ENCODE measurements around the gene VWA3B. TPM values are rescaled to one million over a fixed set of nuclear protein-coding genes. Genes with fewer than 3 reads are reported as not detected.

Gene VWA3B
- total RNA-seq, 6 donors from 2014 or later: 0.72 to 25.3 (median 5.3) TPM

DNA sequence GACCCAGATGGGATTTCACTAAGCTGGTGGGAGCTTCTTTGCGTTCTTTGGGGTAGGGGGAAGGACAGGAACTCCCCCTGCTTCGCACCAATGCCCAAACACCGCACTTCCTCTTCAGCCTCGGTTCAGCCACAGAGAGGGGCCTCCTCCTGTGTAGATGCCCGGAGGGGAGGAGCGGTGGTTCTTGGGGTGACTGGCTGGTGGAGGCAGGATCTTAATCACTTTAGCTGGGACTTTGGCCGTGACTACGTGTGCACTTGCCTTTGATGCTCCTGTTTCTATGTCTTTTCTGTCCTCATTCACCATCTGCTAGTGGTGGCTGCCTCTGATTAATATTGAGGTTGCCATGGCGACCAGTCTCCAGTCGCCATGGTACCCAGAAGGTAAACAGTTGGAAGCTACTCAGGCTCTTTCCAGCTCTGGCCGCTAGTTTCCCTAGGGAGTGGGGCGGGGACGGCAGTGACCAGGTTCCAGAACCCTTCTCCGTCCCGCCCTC lies 261.1 kb downstream of the VWA3B start:
- no peaks in the 10 kb centered on the region for H3K9me3 ChIP-seq
- 3 to 11% methylated on average over 5 to 14 of the region's 15 CpGs for WGBS, 2 donors
- ATAC-seq (ENCODE audit: low FRiP score in 2 of 2): no peak
- H3K36me3 ChIP-seq: no peaks in the 10 kb centered on the region
- peaks cover 0 to 15% (median 11%) of the 10 kb centered on the region in 4 donors for H3K4me1 ChIP-seq
- DNase-seq: no peak
- peaks cover 0 to 31% (median 21%) of the 10 kb centered on the region in 4 donors for H3K27me3 ChIP-seq
- H3K27ac ChIP-seq: no peak overlapping the region
- H3K4me3 ChIP-seq: no peak overlapping the region
- TF ChIP-seq EP300 (IDR thresholded peaks at IDR 0.05): no peak
- no peak for TF ChIP-seq POLR2AphosphoS5 (IDR thresholded peaks at IDR 0.05)
- TF ChIP-seq, protein P1, sequence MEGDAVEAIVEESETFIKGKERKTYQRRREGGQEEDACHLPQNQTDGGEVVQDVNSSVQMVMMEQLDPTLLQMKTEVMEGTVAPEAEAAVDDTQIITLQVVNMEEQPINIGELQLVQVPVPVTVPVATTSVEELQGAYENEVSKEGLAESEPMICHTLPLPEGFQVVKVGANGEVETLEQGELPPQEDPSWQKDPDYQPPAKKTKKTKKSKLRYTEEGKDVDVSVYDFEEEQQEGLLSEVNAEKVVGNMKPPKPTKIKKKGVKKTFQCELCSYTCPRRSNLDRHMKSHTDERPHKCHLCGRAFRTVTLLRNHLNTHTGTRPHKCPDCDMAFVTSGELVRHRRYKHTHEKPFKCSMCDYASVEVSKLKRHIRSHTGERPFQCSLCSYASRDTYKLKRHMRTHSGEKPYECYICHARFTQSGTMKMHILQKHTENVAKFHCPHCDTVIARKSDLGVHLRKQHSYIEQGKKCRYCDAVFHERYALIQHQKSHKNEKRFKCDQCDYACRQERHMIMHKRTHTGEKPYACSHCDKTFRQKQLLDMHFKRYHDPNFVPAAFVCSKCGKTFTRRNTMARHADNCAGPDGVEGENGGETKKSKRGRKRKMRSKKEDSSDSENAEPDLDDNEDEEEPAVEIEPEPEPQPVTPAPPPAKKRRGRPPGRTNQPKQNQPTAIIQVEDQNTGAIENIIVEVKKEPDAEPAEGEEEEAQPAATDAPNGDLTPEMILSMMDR (IDR thresholded peaks at IDR 0.05): no peak
- TF ChIP-seq POLR2A (IDR thresholded peaks at IDR 0.05): no peak

DNA sequence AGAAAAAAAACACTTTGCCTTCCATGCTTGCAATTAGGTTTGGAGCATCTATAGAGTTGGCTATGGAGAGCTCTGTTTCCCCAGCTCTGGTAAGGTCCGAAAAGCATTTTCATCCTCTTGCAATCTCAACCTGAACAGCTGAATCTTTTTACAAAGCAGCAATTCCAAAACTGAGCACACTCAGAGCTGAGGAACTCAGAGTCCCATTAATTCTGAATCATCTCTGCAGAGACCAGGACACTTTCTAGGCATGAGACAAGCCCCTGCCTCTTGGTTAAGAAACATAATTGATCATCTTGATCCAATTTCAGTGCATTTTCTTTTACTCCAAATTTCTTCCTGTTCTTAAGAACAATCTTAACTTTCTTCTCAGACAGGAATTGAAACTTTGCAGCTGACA lies 263.4 kb downstream of the VWA3B start:
- Histone ChIP-seq H3K27ac (no peak overlapping the region), H3K36me3 (no peaks in the 10 kb centered on the region), H3K4me1 (peaks cover 0 to 15% (median 11%) of the 10 kb centered on the region in 4 donors), H3K9me3 (peaks cover 0 to 5% (median 0%) of the 10 kb centered on the region in 4 donors), H3K27me3 (peaks cover 0 to 30% (median 21%) of the 10 kb centered on the region in 4 donors), H3K4me3 (no peak overlapping the region)
- DNase-seq (no peak), ATAC-seq (ENCODE audit: low FRiP score in 2 of 2) (no peak)
- TF ChIP-seq POLR2AphosphoS5 (IDR thresholded peaks at IDR 0.05) (no peak), EP300 (IDR thresholded peaks at IDR 0.05) (no peak), POLR2A (IDR thresholded peaks at IDR 0.05) (no peak)
- TF ChIP-seq, protein P1 (IDR thresholded peaks at IDR 0.05): no peak
- WGBS, 2 donors: 79 to 85% methylated on average over 1 of the region's 1 CpG

DNA sequence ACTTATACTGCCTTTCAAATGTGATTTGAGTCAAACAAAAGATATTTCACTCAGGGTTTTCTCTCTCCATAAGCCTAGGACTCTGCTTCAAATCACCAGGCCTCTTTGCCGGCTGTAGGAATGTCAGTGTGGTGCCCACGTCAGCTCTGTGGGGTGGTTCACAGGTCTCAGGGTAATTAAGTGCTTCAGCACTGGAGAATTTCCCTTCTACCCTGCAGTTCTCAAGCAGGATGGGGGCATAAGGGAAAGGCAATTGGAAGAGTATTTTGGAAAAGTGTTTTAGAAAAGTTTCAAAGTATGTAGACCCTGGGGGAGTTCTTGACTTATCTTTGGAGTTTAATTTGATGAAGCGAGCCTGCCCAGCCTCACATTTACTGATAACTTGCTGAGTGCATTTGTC lies 268.9 kb downstream of the VWA3B start:
- H3K4me3 ChIP-seq: no peak overlapping the region
- H3K27ac ChIP-seq: no peak overlapping the region
- H3K27me3 ChIP-seq: no peaks in the 10 kb centered on the region
- ATAC-seq (ENCODE audit: low FRiP score in 2 of 2) (no peak), DNase-seq (no peak)
- H3K9me3 ChIP-seq: peaks cover 0 to 5% (median 0%) of the 10 kb centered on the region in 4 donors
- peaks cover 0 to 6% (median 0%) of the 10 kb centered on the region in 4 donors for H3K4me1 ChIP-seq
- no peaks in the 10 kb centered on the region for H3K36me3 ChIP-seq
- TF ChIP-seq EP300 (IDR thresholded peaks at IDR 0.05) (no peak), POLR2A (IDR thresholded peaks at IDR 0.05) (no peak), POLR2AphosphoS5 (IDR thresholded peaks at IDR 0.05) (no peak)
- TF ChIP-seq, protein P1 (IDR thresholded peaks at IDR 0.05): no peak
- WGBS, 2 donors: 59 to 64% methylated on average over 3 of the region's 3 CpGs

DNA sequence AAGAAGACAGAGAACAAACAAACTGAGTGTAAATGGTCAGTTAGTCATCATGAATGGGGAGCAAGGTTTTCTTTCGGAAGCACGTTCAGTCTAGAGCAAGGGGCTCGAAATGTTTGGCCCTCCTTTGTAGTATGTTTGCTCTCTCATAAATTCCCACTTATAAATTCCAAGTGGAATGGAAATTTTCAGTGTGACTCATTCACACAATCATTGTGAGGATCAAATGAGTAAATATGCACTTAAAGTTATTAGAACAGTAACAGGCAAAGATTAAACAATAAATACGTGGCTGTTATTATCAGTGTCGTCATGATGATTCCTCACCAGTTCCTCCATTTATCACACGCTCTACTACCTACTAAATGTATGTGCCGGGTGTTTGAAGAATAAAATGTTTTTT lies 269.8 kb downstream of the VWA3B start:
- DNase-seq: no peak
- peaks cover 0 to 6% (median 0%) of the 10 kb centered on the region in 4 donors for H3K4me1 ChIP-seq
- TF ChIP-seq POLR2AphosphoS5 (IDR thresholded peaks at IDR 0.05) (no peak), EP300 (IDR thresholded peaks at IDR 0.05) (peak in 1 of 4 donors; percentile 37), POLR2A (IDR thresholded peaks at IDR 0.05) (no peak)
- ATAC-seq (ENCODE audit: low FRiP score in 2 of 2): peak in 1 of 2 donors; percentile 72
- peaks cover 0 to 5% (median 0%) of the 10 kb centered on the region in 4 donors for H3K9me3 ChIP-seq
- 63 to 71% methylated on average over 7 of the region's 7 CpGs for WGBS, 2 donors
- no peaks in the 10 kb centered on the region for H3K27me3 ChIP-seq
- peak overlapping the region in 1 of 4 donors; percentile 41 for H3K27ac ChIP-seq
- no peaks in the 10 kb centered on the region for H3K36me3 ChIP-seq
- H3K4me3 ChIP-seq: no peak overlapping the region

DNA sequence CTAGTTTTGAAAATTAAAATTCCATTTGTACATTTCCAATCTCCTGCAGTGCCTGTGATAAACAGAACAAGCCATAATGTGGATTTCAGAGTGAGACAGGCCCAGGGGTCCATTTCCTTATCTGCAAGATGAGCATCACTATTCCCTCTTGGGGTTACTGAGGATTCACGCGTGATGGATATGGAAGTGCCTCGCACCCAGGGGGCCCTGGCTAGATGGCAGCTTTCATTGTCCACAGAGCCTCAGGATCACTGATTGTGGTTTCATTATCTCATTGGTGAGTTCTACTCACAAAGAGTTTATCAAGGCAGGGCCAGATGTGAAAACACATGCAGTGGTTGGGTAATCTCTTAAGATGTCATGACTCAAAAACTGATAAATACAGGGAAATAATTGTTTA lies 270.9 kb downstream of the VWA3B start:
- Histone ChIP-seq H3K4me1 (peaks cover 0 to 6% (median 0%) of the 10 kb centered on the region in 4 donors), H3K27me3 (no peaks in the 10 kb centered on the region), H3K4me3 (no peak overlapping the region), H3K9me3 (peaks cover 0 to 5% (median 0%) of the 10 kb centered on the region in 4 donors), H3K27ac (no peak overlapping the region), H3K36me3 (no peaks in the 10 kb centered on the region)
- WGBS, 2 donors: 81 to 85% methylated on average over 3 of the region's 3 CpGs
- no peak for ATAC-seq (ENCODE audit: low FRiP score in 2 of 2)
- TF ChIP-seq POLR2A (IDR thresholded peaks at IDR 0.05) (no peak), EP300 (IDR thresholded peaks at IDR 0.05) (no peak), POLR2AphosphoS5 (IDR thresholded peaks at IDR 0.05) (no peak)
- no peak for DNase-seq

DNA sequence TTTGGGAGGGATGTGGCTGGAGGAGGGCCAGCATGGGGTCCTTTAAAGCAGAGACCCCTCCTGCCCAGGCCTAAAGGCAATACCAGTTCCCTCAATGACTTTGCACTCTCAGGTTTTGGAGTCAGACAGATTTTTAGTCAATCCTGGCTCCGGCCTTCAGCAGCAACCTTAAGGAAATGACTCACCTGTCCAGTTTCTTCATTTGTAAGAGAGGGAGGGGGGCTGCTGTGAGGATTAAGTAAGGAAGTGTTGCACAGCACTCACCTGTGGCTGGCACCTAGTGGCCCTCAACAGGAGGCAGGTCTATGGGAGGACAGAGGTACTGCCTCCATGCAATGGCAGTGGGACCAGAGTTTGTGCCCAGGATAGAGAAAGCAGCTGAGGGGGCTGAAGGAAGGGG lies 273.0 kb downstream of the VWA3B start:
- H3K9me3 ChIP-seq: no peaks in the 10 kb centered on the region
- TF ChIP-seq POLR2AphosphoS5 (IDR thresholded peaks at IDR 0.05): no peak
- 79 to 100% methylated on average over 1 of the region's 1 CpG for WGBS, 2 donors

More for the DNA sequence above, 273.0 kb downstream of the VWA3B start:
- Histone ChIP-seq H3K4me3 (no peak overlapping the region), H3K27ac (no peak overlapping the region), H3K27me3 (no peaks in the 10 kb centered on the region), H3K4me1 (peaks cover 0 to 6% (median 0%) of the 10 kb centered on the region in 4 donors), H3K36me3 (no peaks in the 10 kb centered on the region)
- ATAC-seq (ENCODE audit: low FRiP score in 2 of 2) (no peak), DNase-seq (no peak)

Other genes with a start within 250 kb of the VWA3B start
- 10 to 100 TPM; 30.5 to 67.5 (median 39.7) TPM for gene TMEM131, start 91.2 kb upstream of the VWA3B start, total RNA-seq

Data from upper lobe of left lung (tissue), 6 donors.